ENCODE data around the gene GMEB2.
"Not testable (repeated sequence)": the region's sequence is repeated elsewhere in the genome, so short reads cannot be mapped to it uniquely, and the experiment has no call there.

GMEB2 gene

DNA sequence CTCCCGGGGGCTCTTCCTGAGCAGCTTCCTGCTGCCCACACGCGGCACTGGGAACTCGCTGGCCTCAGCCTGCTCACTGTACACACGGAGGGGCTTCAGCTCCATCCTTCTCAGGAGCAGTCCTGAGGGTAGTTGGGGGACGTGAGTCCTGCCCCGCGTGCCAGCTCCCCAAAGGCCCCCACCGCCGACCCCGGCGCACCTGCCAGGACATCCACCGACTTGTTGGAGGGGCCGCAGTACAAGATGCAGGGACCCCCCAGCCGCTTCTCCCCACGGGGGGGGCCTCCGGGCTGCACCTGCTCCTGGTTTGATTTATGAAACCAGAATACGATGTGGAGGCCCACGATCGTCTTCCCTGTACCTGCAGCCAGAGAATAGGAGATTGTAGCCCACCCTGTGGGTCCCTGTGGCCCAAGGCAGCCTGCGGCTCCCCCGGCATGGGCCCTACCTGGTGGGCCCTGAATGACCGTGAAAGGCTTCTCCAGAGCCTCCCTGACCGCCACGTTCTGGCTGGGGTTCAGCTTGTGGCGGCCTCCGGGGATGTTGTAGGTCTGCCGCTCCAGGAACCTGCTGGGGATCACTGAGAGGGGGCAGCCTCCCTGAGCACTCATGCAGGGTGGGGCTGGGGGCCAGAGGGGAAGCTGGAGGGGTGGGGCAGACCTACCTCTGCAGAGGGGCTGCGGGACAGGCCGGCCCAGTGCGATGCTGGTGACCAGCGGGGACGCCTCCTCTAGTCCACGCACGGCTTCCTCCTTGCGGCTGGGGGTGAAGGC, 65.1 kb downstream of the GMEB2 start:
- H3K4me3 ChIP-seq (ENCODE audit: low read depth, low read length) = no peak overlapping the region

DNA sequence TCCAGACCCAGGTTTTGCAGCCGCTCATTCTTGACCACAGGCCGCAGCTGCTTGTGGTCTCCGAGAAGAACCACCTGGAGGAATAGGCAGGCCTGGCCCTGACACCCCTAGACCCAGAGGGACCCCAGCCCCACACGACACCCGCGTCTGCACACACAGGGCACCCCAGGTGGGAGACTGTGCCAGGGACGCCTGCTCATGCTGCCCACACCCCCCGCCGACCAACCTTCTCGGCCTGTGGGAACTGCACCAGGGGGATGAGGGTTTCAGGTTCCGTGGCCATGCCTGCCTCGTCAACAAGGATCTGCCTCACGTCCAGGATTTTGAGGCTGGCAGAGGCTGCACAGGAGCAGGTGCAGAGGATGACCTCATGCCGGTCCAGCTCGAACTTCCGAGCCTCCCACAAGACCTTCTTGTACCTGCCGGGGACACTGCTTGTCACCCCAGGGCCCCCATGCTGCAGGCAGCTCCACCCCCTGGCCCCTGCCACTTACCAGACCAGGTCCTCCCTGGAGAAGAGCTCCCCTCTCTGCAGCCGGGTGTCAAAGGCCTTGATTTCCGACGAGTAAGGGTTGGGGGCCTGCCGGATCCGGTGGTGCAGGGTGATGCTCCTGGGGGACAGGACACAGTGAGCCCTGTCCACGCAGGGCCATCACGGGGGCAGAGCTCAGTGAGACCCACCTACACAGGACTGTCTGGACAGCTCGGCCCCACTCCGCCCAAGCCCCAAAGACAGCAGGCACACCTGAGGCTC, 65.9 kb downstream of the GMEB2 start:
- H3K4me3 ChIP-seq (ENCODE audit: low read depth, low read length) = no peak overlapping the region

DNA sequence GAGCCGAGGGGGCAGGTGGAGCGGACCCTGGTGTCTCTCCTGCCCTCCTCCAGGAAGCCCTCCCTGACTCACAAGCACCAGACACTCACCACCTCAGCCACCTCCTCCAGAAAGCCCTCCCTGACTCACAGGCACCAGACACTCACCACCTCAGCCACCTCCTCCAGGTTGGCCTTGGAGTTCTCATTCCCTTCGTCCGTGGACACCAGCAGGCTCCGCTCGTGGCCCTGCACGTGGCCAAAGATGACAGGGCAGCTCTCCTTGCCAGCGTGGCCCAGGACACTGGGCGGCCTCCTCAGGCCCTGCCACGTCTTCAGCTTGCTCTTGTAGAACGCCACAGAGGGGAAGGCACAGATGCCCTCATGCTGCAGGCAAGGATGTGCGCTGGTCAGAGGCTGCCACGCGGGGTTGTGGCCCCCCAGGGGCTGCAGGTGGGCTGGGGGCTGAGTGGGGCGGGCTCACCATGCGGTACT, 66.5 kb downstream of the GMEB2 start:
- no peak overlapping the region for H3K4me3 ChIP-seq (ENCODE audit: low read depth, low read length)

DNA sequence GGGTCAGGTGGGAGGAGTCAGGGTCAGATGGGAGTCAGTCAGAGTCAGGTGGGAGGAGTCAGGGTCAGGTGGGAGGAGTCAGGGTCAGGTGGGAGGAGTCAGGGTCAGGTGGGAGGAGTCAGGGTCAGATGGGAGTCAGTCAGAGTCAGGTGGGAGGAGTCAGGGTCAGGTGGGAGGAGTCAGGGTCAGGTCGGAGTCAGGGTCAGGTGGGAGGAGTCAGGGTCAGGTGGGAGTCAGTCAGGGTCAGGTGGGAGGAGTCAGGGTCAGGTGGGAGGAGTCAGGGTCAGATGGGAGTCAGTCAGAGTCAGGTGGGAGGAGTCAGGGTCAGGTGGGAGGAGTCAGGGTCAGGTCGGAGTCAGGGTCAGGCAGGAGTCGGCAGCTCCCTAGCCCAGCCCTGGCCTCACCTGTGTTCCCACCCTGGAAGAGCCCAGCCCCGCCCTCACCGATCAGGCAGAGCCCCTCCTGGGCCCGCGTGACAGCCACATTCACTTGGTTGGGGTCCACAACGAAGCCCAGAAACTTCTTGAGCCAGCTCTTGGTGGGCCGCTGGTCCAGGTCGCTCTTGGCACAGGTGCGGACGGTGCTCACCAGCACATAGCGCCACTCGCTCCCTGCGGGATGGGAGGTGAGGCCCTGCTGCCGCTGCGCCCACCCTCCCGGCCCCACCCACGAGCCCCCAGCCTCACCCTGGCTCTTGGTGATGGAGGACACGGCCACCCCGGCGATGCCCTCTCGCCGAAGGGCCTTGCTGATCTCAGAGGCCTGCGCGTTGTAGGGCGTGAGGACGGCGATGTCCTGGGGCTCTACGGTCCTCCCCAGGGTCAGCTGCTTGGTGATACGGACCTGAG, 67.2 kb downstream of the GMEB2 start:
- not testable (repeated sequence) for H3K4me3 ChIP-seq (ENCODE audit: low read depth, low read length)

DNA sequence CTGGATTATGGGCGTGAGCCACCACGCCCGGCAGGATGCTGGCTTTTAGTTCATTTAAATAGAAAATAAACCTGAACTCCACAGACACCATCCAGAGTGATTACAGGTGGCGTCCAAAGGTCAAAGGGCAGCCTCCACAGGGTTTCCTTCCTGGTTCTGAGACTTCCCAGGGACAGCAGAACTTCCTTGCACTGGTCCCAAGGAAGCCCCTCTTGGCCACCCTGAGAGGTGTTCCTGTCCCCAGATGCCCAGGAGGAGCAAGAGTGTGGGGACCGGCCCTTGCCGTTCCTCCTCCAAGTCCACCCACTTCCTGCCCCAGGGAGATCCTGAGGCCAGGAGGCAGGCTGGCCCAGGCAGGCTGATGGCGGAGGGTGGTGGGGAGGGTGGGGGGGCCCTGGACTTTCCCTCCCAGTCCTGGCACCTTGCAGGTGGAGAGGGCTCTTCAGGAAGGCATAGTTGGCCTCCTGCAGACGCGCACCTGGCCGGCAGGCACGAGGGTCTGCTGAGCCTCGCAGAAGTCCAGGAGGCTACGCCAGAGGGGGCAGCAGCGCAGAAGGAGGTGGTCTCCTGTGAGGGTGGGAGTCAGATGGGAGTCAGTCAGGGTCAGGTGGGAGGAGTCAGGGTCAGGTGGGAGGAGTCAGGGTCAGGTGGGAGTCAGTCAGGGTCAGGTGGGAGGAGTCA, 68.0 kb downstream of the GMEB2 start:
- no peak overlapping the region for H3K4me3 ChIP-seq (ENCODE audit: low read depth, low read length)

DNA sequence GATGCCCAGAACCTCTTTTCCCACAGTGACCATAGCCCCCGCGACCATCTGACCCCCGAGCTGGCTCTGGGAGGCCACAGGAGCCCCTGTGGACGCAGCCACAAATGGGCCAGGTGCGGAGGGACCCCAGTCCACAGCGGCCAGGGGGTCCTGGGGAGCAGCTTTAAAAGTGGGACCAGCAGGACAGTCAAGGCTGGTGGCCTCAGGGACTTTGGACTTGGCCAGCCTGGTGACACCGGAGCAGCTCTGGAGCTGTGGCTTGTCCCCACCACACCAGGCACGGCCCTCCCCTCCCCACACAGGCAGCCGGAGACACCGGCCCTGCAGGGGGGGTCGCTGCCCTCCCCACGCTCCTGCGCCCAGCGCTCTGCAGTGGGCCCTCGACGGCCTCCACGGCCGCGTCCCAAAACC, 69.4 kb downstream of the GMEB2 start:
- H3K4me3 ChIP-seq (ENCODE audit: low read depth, low read length) = no peak overlapping the region

DNA sequence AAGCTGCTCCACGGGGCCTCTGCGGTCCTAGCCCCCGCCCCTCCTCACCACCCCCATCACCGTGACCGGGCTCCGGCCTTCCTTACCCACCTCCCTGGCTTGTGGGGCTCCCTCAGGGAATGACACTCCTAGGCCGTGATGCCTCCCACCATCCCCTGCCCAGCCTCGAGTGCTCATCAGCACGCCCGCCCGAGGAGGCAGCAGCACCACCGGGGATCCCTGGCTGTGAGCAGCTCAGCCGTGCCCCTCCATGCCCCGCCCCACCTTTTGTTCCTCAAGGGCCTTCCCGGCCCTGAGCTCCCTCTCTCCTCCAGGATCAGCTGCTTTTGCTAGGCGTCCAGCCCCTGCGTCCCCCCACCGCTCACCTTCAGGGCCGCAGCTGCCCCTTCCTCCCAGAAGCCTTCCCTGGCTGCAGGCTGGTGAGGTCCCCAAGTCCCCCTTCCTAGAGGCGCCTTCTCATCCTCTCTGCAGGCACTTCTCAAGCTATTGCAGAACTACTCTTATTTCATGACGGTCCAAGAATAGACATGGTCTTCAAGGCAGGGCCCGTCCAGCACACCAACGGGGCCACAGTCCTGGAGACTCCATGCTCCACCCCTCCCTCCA, 69.9 kb downstream of the GMEB2 start:
- no peak overlapping the region for H3K4me3 ChIP-seq (ENCODE audit: low read depth, low read length)

DNA sequence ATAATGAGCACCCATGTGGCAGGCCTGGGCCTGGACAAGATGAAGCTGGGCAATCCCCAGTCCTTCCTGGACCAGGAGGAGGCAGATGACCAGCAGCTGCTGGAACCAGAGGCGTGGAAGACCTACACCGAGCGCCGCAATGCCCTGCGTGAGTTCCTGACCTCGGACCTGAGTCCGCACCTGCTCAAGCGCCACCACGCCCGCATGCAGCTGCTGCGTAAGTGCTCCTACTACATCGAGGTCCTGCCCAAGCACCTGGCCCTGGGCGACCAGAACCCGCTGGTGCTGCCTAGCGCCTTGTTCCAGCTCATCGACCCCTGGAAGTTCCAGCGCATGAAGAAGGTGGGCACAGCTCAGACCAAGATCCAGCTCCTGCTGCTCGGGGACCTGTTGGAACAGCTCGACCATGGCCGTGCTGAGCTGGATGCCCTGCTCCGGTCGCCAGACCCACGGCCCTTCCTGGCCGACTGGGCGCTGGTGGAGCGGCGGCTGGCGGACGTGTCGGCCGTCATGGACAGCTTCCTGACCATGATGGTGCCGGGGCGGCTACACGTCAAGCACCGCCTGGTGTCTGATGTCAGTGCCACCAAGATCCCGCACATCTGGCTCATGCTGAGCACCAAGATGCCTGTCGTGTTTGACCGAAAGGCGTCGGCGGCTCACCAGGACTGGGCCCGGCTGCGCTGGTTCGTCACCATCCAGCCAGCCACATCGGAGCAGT, 71.1 kb downstream of the GMEB2 start:
- H3K4me3 ChIP-seq (ENCODE audit: low read depth, low read length) = no peak overlapping the region

DNA sequence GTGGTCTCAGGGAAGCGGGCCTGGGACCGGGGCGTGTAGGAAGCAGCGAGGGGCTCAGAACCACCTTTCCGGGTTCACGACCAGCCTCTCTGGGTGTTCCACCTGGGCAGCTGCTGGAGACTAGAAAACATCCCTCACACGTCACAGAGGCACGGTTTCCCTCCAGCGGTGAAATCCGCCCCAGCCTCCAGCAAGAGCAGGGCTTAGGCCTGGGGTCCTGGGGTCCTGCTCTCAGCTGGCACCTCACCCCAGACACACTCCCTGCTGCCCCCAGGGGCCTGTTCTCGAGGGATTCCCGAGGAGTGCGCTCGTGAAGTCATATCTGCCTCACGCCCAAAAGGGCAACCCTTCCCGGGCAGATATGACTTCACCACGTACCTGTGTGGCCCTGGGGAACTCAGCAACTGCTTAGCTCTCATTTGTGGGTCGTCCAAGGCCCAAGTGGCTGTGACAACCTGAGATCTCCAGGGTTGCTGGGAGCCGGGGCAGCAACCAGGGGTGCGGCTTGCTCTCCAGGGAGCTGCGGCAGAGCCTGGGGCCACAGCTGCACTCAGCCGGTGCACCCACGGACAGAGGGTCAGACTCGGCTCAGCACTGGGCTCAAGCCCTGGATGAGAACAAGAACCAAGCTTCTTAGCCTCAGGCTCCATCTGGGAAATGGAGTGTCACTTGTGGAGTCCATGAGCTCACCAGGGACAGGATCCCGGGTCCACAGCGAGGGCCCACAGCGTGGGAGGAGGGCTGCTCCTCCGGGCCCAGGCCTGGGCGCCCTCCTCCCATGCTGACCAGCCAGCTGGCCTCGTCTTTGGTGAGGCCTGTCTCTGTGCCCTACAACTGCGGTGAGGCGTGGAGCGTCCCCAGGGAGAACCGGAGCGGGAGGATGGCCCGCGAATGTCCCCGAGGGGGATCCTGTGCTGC, 72.3 kb downstream of the GMEB2 start:
- H3K4me3 ChIP-seq (ENCODE audit: low read depth, low read length) = peak overlapping the region; percentile 37

DNA sequence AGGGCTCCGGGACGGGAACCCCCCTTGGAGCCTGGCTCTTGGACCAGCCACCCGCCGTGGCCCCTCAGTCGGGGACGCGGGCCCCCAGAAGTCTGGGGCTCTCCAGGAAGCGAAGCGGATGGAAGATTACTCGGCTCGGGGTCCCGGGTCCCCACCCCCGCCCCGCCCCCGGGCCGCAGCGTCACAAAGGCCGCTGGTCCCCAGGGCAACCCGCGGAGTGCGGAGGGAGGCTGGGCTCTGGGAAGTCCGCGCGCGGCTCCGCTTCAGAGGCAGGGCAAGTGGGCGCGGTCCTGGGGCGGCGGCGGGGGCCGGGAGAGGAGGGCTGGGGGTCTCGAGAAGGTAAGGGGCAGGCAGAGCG, 73.0 kb downstream of the GMEB2 start, which contains the start of gene FNDC11:
FNDC11 (plus strand) TSS at position 227 of the 358 bp plus-strand sequence. CDS start 1,505 bp downstream, outside the sequence.
- H3K4me3 ChIP-seq (ENCODE audit: low read depth, low read length) = peak within 1 kb of the TSS; percentile 59

DNA sequence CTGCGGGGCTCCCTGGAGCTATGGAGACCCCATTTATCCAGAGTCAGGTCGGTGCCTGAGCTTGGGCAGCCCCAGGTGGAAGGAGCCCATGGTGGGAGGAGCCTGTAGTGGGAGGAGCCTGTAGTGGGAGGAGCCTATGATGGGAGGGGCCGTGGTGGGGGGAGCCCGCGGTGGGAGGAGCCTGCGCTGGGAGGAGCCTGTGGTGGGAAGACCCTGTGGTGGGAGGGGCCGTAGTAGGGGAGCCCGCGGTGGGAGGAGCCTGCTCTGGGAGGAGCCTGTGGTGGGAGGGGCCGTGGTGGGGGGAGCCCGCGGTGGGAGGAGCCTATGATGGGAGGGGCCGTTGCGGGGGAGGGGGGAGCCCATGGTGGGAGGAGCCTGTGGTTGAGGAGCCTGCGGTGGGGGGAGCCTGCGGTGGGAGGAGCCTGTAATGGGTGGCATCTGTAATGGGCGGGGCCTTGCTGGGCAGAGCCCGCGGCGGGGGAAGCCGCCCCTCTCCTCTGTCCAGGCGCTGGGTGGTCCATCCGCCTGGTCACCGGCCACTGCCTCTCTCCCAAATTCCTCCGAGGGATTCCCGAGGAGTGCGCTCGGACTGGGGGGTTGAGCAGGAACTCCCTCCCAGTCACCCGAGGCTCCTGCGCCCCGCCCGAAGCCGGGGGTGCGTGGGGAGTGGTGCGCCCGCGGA, 73.5 kb downstream of the GMEB2 start:
- H3K4me3 ChIP-seq (ENCODE audit: low read depth, low read length) = peak overlapping the region; percentile 59

DNA sequence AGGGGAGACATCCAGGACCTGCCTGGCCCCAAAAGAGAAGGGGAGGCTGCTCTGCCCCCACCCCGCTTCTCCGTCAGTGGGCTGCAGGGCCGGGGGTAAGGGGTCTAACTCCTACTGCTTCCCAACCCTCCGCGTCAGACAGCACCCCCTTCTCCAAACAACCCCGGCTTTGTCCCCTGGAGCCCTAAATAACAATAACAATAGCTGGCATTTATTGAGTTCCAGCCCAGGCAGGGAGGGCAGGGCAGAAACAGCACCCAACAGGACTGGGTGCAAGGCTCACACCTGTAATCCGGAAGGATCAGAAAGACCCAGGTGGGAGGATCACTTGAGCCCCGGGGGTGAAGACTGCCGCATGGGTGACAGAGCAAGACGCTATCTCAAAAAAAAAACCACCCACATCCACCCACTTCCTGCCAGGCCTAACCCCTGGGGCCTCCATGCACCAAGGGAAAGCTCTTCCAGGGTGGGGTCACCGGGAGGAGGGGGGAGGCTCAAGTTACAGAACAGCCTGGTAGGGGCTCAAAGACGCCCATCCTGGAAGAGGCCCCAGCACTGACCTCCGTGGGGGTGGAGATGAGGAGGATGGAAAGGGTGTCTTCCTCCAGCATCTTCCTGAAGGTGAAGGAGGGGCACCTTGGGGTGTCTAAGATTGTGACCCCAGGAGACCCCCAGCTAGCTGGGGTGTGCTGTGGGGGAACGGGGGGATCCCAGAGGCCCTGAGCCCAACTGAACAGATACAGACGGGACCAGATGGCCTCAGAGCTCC, 74.2 kb downstream of the GMEB2 start:
- no peak overlapping the region for H3K4me3 ChIP-seq (ENCODE audit: low read depth, low read length)

DNA sequence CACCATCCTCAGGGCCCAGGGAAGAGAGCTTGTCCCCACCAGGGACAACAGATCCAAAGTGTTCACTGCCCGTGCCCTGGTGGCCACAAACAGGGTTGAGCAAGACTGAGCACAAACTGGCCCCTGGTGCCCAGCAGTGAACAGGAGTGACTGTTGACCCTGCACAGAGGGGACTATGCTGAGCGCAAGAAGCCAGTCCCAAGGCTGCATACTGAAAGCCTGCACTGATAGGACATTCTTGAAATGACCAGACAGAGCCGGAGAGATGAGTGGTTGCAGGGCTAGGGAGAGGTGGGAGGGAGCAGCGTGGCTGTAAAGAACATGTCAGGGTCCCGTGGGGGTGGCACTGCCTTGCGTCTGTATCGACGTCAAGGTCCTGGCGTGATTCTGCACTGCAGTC, 75.8 kb downstream of the GMEB2 start:
- H3K4me3 ChIP-seq (ENCODE audit: low read depth, low read length) = no peak overlapping the region

DNA sequence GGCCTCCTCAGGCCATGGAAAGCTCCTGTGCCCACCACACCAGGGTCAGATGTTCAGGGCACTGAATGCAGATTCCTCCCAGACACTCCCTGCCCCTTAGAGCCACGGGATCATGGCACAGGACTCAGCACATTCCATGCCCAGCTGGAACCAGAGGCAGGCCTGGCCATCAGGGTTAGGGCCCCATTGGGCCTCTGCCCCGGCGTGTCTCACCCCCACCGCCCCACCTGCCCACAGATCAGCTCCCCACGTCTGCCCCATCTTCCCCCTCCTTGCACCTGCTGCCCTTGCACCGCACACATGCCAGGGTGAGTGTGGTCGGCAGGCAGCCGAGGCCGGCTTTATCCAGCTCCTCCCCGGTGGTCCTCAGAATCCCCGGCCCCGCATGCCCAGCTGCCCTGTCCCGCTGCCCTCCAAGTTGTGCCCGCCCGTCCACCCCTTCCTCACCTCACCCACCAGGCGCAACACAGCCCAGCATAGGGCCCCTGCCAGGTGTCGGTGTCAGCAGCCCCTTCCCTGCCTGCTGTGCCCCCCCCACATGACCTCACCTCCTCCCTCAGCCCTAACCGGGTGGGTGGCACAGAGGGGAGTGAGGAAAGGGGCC, 77.1 kb downstream of the GMEB2 start:
- no peak overlapping the region for H3K4me3 ChIP-seq (ENCODE audit: low read depth, low read length)

DNA sequence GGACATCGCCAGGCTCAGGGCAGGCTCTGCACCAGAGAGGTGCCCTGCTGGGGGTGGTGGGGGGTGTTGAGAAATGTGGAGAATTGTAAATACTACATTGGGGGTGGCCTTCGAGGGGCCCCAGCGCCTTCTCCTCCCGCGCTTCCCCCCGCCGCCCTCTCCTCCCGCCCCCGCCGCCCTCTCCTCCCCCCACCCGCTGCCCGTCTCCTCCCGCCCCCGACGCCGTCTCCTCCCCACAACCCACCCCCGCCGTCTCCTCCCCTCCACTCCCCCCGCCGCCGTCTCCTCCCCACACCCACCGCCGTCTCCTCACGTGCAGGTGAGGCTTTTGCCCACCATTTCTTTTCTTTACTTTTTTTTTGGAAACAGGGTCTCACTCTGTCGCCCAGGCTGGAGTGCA, 77.9 kb downstream of the GMEB2 start:
- H3K4me3 ChIP-seq (ENCODE audit: low read depth, low read length) = no peak overlapping the region

DNA sequence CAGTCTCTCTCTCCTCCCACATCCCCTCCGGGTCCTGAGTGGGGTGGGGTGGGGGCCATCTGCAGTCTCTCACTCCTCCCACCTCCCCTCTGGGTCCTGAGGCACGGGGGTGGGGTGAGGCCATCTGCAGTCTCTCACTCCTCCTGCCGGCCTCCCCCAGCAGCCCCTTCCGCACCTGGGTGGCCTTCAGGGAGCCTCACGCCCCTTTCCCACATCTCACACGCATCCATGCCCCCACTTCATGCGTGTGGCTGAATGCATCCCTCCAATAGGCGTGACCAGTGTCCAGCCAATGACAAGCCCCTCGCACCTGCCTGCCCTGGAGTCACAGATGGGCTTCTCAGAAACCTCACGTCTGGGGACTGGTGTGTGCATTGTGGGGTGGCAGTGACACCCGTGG, 78.4 kb downstream of the GMEB2 start:
- no peak overlapping the region for H3K4me3 ChIP-seq (ENCODE audit: low read depth, low read length)

Data from iPS-11a (cell line).